ENCODE results near the gene CHRM1. TPM values are rescaled to one million over a fixed set of nuclear protein-coding genes. Genes with fewer than 3 reads are reported as not detected.

The CHRM1 gene
- total RNA-seq, 1 experiment from 2014 or later: not detected

- no peak for DNase-seq (ENCODE audit: extremely low read depth, low read depth)
Observed at GRCh38 chr11:62925745-62926679, 4.8 kb upstream of the CHRM1 start.

- no peak for DNase-seq (ENCODE audit: extremely low read depth, low read depth)
Observed at GRCh38 chr11:62925308-62925707, 4.1 kb upstream of the CHRM1 start.

- no peak for DNase-seq (ENCODE audit: extremely low read depth, low read depth)
Observed at GRCh38 chr11:62923601-62924411, 2.6 kb upstream of the CHRM1 start.

GRCh38 chr11:62922653-62923431, 1.7 kb upstream of the CHRM1 start:
- DNase-seq (ENCODE audit: extremely low read depth, low read depth): no peak

GRCh38 chr11:62922189-62922589, 1.0 kb upstream of the CHRM1 start:
- no peak for DNase-seq (ENCODE audit: extremely low read depth, low read depth)

GRCh38 chr11:62921573-62922188, 518 bp upstream of the CHRM1 start:
- no peak for DNase-seq (ENCODE audit: extremely low read depth, low read depth)

GRCh38 chr11:62919898-62920640, 1.1 kb downstream of the CHRM1 start:
- no peak for DNase-seq (ENCODE audit: extremely low read depth, low read depth)

- DNase-seq (ENCODE audit: extremely low read depth, low read depth): no peak
Observed at GRCh38 chr11:62919476-62919875, 1.7 kb downstream of the CHRM1 start.

- no peak for DNase-seq (ENCODE audit: extremely low read depth, low read depth)
Observed at GRCh38 chr11:62918531-62918930, 2.6 kb downstream of the CHRM1 start.

- no peak for DNase-seq (ENCODE audit: extremely low read depth, low read depth)
Observed at GRCh38 chr11:62917906-62918502, 3.2 kb downstream of the CHRM1 start.

GRCh38 chr11:62914416-62914815, 6.7 kb downstream of the CHRM1 start:
- no peak for DNase-seq (ENCODE audit: extremely low read depth, low read depth)

GRCh38 chr11:62912268-62912667, 8.9 kb downstream of the CHRM1 start:
- DNase-seq (ENCODE audit: extremely low read depth, low read depth): no peak

GRCh38 chr11:62911137-62912130, 9.7 kb downstream of the CHRM1 start:
- no peak for DNase-seq (ENCODE audit: extremely low read depth, low read depth)

- no peak for DNase-seq (ENCODE audit: extremely low read depth, low read depth)
Observed at GRCh38 chr11:62910141-62910882, 10.9 kb downstream of the CHRM1 start.

GRCh38 chr11:62909107-62909894, 11.9 kb downstream of the CHRM1 start:
- no peak for DNase-seq (ENCODE audit: extremely low read depth, low read depth)

- no peak for DNase-seq (ENCODE audit: extremely low read depth, low read depth)
Observed at GRCh38 chr11:62908468-62909072, 12.6 kb downstream of the CHRM1 start.
